Lower lobe of right lung (tissue), 2 donors: ENCODE results near the gene SLX9. TPM values are rescaled to one million over a fixed set of nuclear protein-coding genes. Genes with fewer than 3 reads are reported as not detected.
A peak's percentile ranks its signal among the peaks of the same experiment; 100 is the strongest.
"Not testable (repeated sequence)": the region's sequence is repeated elsewhere in the genome, so short reads cannot be mapped to it uniquely, and the experiment has no call there.

Source experiments
- ATAC-seq, 2 donors: fragments of 200-7000 bp; cut with Tn5 transposase; one replicate each; pipeline ENCODE4 v1.9.1; 2020 to 2022; ENCODE audit warnings: mild to moderate bottlenecking in 2 of 2, moderate library complexity in 2 of 2
- DNase-seq: peaks from one replicate; pipeline ENCODE4 v3.0.0-alpha.2; 2020
- H3K27ac ChIP-seq: fragments of 200-600 bp; one replicate; pipeline ENCODE4 v1.8.0; 2022
- H3K27me3 ChIP-seq: fragments of 200-600 bp; one replicate; pipeline ENCODE4 v1.8.0; 2022; ENCODE audit warnings: low read depth
- H3K36me3 ChIP-seq: fragments of 200-600 bp; one replicate; pipeline ENCODE4 v1.8.0; 2022; ENCODE audit warnings: mild to moderate bottlenecking
- H3K4me1 ChIP-seq: fragments of 200-600 bp; one replicate; pipeline ENCODE4 v1.8.0; 2022
- H3K4me3 ChIP-seq: fragments of 200-600 bp; one replicate; pipeline ENCODE4 v1.8.0; 2022; ENCODE audit warnings: mild to moderate bottlenecking
- H3K9me3 ChIP-seq: fragments of 200-600 bp; one replicate; pipeline ENCODE4 v1.8.0; 2022
- intact Hi-C: fragments of 100-400 bp; cut with DNase I; formaldehyde crosslinking; loops from one replicate; pipeline ENCODE4 v1.11.0; 2022
- total RNA-seq: library from RNA; stranded (reverse); fragmentation: NEBNext Ultra II Directional; extraction: Animal tissue kit (Norgen Biotek cat#: 25700); gene quantifications from one replicate; pipeline ENCODE4 v1.2.1, GENCODE V29; 2021
- TF ChIP-seq, protein P1 (sequence below): fragments of 200-600 bp; IDR thresholded peaks from one replicate; pipeline ENCODE4 v1.8.0; 2022; ENCODE audit warnings: antibody characterized with exemption, mild to moderate bottlenecking
- donor health status: DM: no; HTN: yes; CAD: no; lungs with severe emphysema.

SLX9 gene
- total RNA-seq, 1 donor from 2014 or later: 15.7 TPM

- no peak overlapping the region for H3K4me3 ChIP-seq
- intact Hi-C loops: no loop called here
- H3K27ac ChIP-seq: no peak overlapping the region
- peaks cover 25% of the 10 kb centered on the region for H3K36me3 ChIP-seq
- no peaks in the 10 kb centered on the region for H3K27me3 ChIP-seq
- H3K9me3 ChIP-seq: no peaks in the 10 kb centered on the region
- TF ChIP-seq, protein P1, sequence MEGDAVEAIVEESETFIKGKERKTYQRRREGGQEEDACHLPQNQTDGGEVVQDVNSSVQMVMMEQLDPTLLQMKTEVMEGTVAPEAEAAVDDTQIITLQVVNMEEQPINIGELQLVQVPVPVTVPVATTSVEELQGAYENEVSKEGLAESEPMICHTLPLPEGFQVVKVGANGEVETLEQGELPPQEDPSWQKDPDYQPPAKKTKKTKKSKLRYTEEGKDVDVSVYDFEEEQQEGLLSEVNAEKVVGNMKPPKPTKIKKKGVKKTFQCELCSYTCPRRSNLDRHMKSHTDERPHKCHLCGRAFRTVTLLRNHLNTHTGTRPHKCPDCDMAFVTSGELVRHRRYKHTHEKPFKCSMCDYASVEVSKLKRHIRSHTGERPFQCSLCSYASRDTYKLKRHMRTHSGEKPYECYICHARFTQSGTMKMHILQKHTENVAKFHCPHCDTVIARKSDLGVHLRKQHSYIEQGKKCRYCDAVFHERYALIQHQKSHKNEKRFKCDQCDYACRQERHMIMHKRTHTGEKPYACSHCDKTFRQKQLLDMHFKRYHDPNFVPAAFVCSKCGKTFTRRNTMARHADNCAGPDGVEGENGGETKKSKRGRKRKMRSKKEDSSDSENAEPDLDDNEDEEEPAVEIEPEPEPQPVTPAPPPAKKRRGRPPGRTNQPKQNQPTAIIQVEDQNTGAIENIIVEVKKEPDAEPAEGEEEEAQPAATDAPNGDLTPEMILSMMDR: no peak
- ATAC-seq (peak in 1 of 2 donors; percentile 70), DNase-seq (no peak)
- H3K4me1 ChIP-seq: peaks cover 25% of the 10 kb centered on the region
Observed at GRCh38 chr21:44972821-44973220, 33.0 kb downstream of the SLX9 start.

- Histone ChIP-seq H3K27me3 (no peaks in the 10 kb centered on the region), H3K36me3 (peaks cover 25% of the 10 kb centered on the region), H3K4me3 (no peak overlapping the region), H3K27ac (no peak overlapping the region), H3K4me1 (peaks cover 19% of the 10 kb centered on the region), H3K9me3 (no peaks in the 10 kb centered on the region)
- intact Hi-C loops: no loop called here
- TF ChIP-seq, protein P1: no peak
- ATAC-seq: peak in 1 of 2 donors; percentile 4
- DNase-seq: no peak
Observed at GRCh38 chr21:44973598-44973997, 33.8 kb downstream of the SLX9 start.

- TF ChIP-seq, protein P1: no peak
- Histone ChIP-seq H3K9me3 (no peaks in the 10 kb centered on the region), H3K27me3 (no peaks in the 10 kb centered on the region), H3K36me3 (peaks cover 25% of the 10 kb centered on the region), H3K27ac (no peak overlapping the region), H3K4me3 (no peak overlapping the region), H3K4me1 (peaks cover 9% of the 10 kb centered on the region)
- intact Hi-C loops: no loop called here
- no peak for ATAC-seq
- DNase-seq: no peak
Observed at GRCh38 chr21:44974676-44975075, 34.8 kb downstream of the SLX9 start.

DNA sequence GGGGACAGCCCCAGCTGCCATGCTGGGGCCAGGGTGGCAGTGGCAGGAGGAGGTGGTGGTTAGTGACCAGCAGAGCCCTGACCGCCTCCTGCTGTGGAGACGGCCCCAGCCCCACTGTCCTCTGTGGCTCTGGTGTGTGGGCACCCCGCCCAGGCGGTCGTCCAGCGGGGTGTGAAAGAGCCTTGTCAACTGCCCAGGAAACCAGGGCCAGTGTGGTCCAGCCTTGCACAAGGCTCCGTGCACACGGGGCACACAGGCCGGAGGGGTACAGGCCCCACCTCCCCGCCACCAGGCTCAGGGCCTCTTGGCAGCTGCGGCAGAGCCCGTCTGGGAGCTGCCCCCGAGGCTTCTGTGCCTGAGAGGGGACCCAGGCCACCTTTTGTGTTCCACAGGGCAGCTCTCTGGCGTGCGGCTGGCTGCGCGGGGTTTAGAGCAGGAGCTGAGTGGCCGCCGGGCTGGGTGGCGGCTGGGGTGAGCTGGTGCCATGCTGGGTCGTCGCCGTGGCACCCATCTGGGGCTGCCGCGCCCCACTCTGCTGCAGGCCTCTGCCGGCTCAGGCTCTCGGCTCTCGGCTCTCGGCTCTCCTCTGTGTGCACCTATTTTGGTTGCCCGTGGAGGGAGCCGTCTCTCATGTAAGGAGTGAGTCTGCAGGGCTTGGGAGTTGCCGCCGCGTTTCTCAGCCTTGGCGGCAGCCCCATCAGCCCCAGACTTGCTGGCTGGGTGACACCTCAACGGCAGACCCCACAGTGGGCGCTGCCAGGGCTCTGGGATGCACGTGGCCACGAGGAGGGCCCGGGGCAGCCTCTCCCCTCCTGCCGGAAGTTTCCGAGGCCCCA lies 36.1 kb downstream of the SLX9 start:
- ATAC-seq (no peak), DNase-seq (no peak)
- H3K36me3 ChIP-seq: peaks cover 25% of the 10 kb centered on the region
- no peak overlapping the region for H3K27ac ChIP-seq
- TF ChIP-seq, protein P1: no peak
- H3K4me3 ChIP-seq: no peak overlapping the region
- H3K27me3 ChIP-seq: no peaks in the 10 kb centered on the region
- no peaks in the 10 kb centered on the region for H3K4me1 ChIP-seq
- intact Hi-C loops: no loop called here
- H3K9me3 ChIP-seq: no peaks in the 10 kb centered on the region

GRCh38 chr21:44976556-44977393 lies 36.9 kb downstream of the SLX9 start:
- H3K9me3 ChIP-seq, H3K27me3 ChIP-seq, intact Hi-C loops, H3K4me3 ChIP-seq, H3K27ac ChIP-seq, H3K4me1 ChIP-seq, DNase-seq, ATAC-seq: not testable (repeated sequence)
- peaks cover 25% of the 10 kb centered on the region for H3K36me3 ChIP-seq
